CD4-positive, CD25-positive, alpha-beta regulatory T cell (primary cell): ENCODE data around the gene RICTOR. TPM values are rescaled to one million over a fixed set of nuclear protein-coding genes. Genes with fewer than 3 reads are reported as not detected.

ENCODE experiments used
- ATAC-seq, 2 donors: fragments of 150-1000 bp; cut with Tn5 transposase; one replicate each; pipeline ENCODE4 v1.10.0; 2021; ENCODE audit warnings: low read depth in 2 of 2, moderate number of reproducible peaks in 2 of 2, moderate library complexity in 1 of 2
- DNase-seq, 3 donors: peaks; one replicate each; pipeline versions ENCODE4 v3.0.0 to v3.0.0-alpha.2; 2012 to 2022; ENCODE audit warnings: mixed read lengths in 1 of 3
- H3K27ac ChIP-seq: one replicate; pipeline ENCODE4 v1.7.0; 2013; ENCODE audit warnings: mild to moderate bottlenecking, low read length; ENCODE audit not compliant: insufficient read depth, poor library complexity, severe bottlenecking
- H3K27me3 ChIP-seq: one replicate; pipeline ENCODE4 v1.7.0; 2013; ENCODE audit warnings: low read length; ENCODE audit not compliant: control insufficient read depth, insufficient read depth
- H3K36me3 ChIP-seq: one replicate; pipeline ENCODE4 v1.7.0; 2013; ENCODE audit warnings: mild to moderate bottlenecking, low read length, moderate library complexity; ENCODE audit not compliant: control insufficient read depth, insufficient read depth
- H3K4me1 ChIP-seq: 2 replicates; pipeline ENCODE4 v1.7.0; 2013; ENCODE audit warnings: mild to moderate bottlenecking, low read length; ENCODE audit not compliant: insufficient read depth, control insufficient read depth, poor library complexity, severe bottlenecking
- H3K4me3 ChIP-seq: one replicate; pipeline ENCODE4 v1.7.0; 2013; ENCODE audit warnings: low read depth, mild to moderate bottlenecking, low read length, moderate library complexity
- H3K9me3 ChIP-seq, 2 experiments: 1 replicate in 1 of 2; 2 replicates in 1 of 2; pipeline ENCODE4 v1.7.0; 2013; ENCODE audit warnings: low read length in 2 of 2, mild to moderate bottlenecking in 1 of 2, moderate library complexity in 1 of 2; ENCODE audit not compliant: control insufficient read depth in 2 of 2
- H3K27ac Mint-ChIP-seq, 3 donors: one replicate each; pipeline ENCODE4 v1.8.0; 2020 to 2022; ENCODE audit warnings: mild to moderate bottlenecking in 3 of 3, mixed read lengths in 3 of 3, moderate library complexity in 2 of 3
- H3K27me3 Mint-ChIP-seq: one replicate; pipeline ENCODE4 v1.8.0; 2022; ENCODE audit warnings: mild to moderate bottlenecking, mixed read lengths
- H3K36me3 Mint-ChIP-seq: one replicate; pipeline ENCODE4 v1.8.0; 2020; ENCODE audit warnings: mixed read lengths
- H3K4me1 Mint-ChIP-seq, 4 donors: one replicate each; pipeline ENCODE4 v1.8.0; 2020 to 2022; ENCODE audit warnings: mixed read lengths in 4 of 4, mild to moderate bottlenecking in 1 of 4
- H3K4me3 Mint-ChIP-seq, 4 donors: one replicate each; pipeline ENCODE4 v1.8.0; 2020 to 2022; ENCODE audit warnings: mild to moderate bottlenecking in 4 of 4, mixed read lengths in 4 of 4, moderate library complexity in 3 of 4
- H3K9me3 Mint-ChIP-seq, 7 donors: one replicate each; pipeline ENCODE4 v1.8.0; 2020 to 2022; ENCODE audit warnings: mixed read lengths in 7 of 7, mild to moderate bottlenecking in 3 of 7, moderate library complexity in 2 of 7
- polyA plus RNA-seq, 4 donors: library from polyadenylated mRNA; unstranded; fragments of 300-500 nt; fragmentation: Illumina TruSeq; gene quantifications; one replicate each; pipeline ENCODE4 v1.2.3, GENCODE V29; 2021
- total RNA-seq: library from RNA; stranded (reverse); gene quantifications from one replicate; pipeline ENCODE4 v1.2.3, GENCODE V29; 2022

The RICTOR gene
- total and polyA plus RNA-seq, 5 donors from 2014 or later, result 11.3 to 84.0 (median 15.2) TPM

- peaks cover 3 to 5% of the 10 kb centered on the region in 2 experiments for H3K9me3 ChIP-seq
- Mint-ChIP-seq H3K27ac (no peak overlapping the region), H3K27me3 (peaks cover 48% of the 10 kb centered on the region)
These were observed 18.6 kb upstream of the RICTOR start for GRCh38 chr5:39092581-39093351.

GRCh38 chr5:39091940-39092580, 17.9 kb upstream of the RICTOR start:
- Histone ChIP-seq H3K9me3 (peaks cover 3 to 5% of the 10 kb centered on the region in 2 experiments), H3K27ac (no peak overlapping the region), H3K27me3 (peaks cover 26% of the 10 kb centered on the region), H3K4me3 (no peak overlapping the region), H3K36me3 (no peaks in the 10 kb centered on the region), H3K4me1 (no peaks in the 10 kb centered on the region)
- H3K4me1 Mint-ChIP-seq, result peaks cover 0 to 2% (median 0%) of the 10 kb centered on the region in 4 donors
- ATAC-seq, result no peak
- DNase-seq, result no peak
- H3K4me3 Mint-ChIP-seq, result no peak overlapping the region
- H3K36me3 Mint-ChIP-seq, result no peaks in the 10 kb centered on the region
- peaks cover 0 to 8% (median 1%) of the 10 kb centered on the region in 7 donors for H3K9me3 Mint-ChIP-seq
- H3K27ac Mint-ChIP-seq, result no peak overlapping the region
- peaks cover 55% of the 10 kb centered on the region for H3K27me3 Mint-ChIP-seq

More at GRCh38 chr5:39092581-39093351, 18.6 kb upstream of the RICTOR start:
- ATAC-seq (no peak), DNase-seq (no peak)
- no peak overlapping the region for H3K27ac ChIP-seq
- no peaks in the 10 kb centered on the region for H3K4me1 ChIP-seq
- Mint-ChIP-seq H3K36me3 (no peaks in the 10 kb centered on the region), H3K4me3 (no peak overlapping the region), H3K9me3 (peaks cover 0 to 8% (median 1%) of the 10 kb centered on the region in 7 donors), H3K4me1 (peaks cover 0 to 2% (median 0%) of the 10 kb centered on the region in 4 donors)
- no peaks in the 10 kb centered on the region for H3K36me3 ChIP-seq
- H3K4me3 ChIP-seq, result no peak overlapping the region
- H3K27me3 ChIP-seq, result peaks cover 24% of the 10 kb centered on the region

- peaks cover 35% of the 10 kb centered on the region for H3K27me3 ChIP-seq
- Mint-ChIP-seq H3K27me3 (peaks cover 71% of the 10 kb centered on the region), H3K4me1 (peaks cover 0 to 9% (median 2%) of the 10 kb centered on the region in 4 donors), H3K36me3 (no peaks in the 10 kb centered on the region), H3K27ac (no peak overlapping the region), H3K9me3 (peaks cover 0 to 9% (median 3%) of the 10 kb centered on the region in 7 donors), H3K4me3 (no peak overlapping the region)
- ATAC-seq, result no peak
- H3K4me3 ChIP-seq, result no peak overlapping the region
- no peaks in the 10 kb centered on the region for H3K4me1 ChIP-seq
- H3K9me3 ChIP-seq, result peaks cover 0 to 1% of the 10 kb centered on the region in 2 experiments
- no peak for DNase-seq
- H3K36me3 ChIP-seq, result no peaks in the 10 kb centered on the region
- H3K27ac ChIP-seq, result no peak overlapping the region
These were observed 9.8 kb upstream of the RICTOR start for GRCh38 chr5:39083968-39084367.

GRCh38 chr5:39082995-39083394, 8.8 kb upstream of the RICTOR start:
- H3K9me3 ChIP-seq, result no peaks in the 10 kb centered on the region
- no peak overlapping the region for H3K27ac ChIP-seq
- H3K36me3 Mint-ChIP-seq, result no peaks in the 10 kb centered on the region
- H3K36me3 ChIP-seq, result no peaks in the 10 kb centered on the region
- H3K4me1 Mint-ChIP-seq, result peaks cover 0 to 9% (median 2%) of the 10 kb centered on the region in 4 donors
- no peak overlapping the region for H3K27ac Mint-ChIP-seq
- peaks cover 0 to 9% (median 3%) of the 10 kb centered on the region in 7 donors for H3K9me3 Mint-ChIP-seq
- H3K4me1 ChIP-seq, result no peaks in the 10 kb centered on the region
- ATAC-seq (no peak), DNase-seq (no peak)
- H3K4me3 Mint-ChIP-seq, result no peak overlapping the region
- H3K4me3 ChIP-seq, result no peak overlapping the region
- peaks cover 72% of the 10 kb centered on the region for H3K27me3 Mint-ChIP-seq
- peaks cover 39% of the 10 kb centered on the region for H3K27me3 ChIP-seq

- peak; percentile 39 to 40 for ATAC-seq
- peaks cover 6 to 15% (median 14%) of the 10 kb centered on the region in 4 donors for H3K4me1 Mint-ChIP-seq
- peaks cover 8% of the 10 kb centered on the region for H3K4me1 ChIP-seq
These were observed 6.5 kb upstream of the RICTOR start for GRCh38 chr5:39080597-39081204.

GRCh38 chr5:39080168-39080567, 6.0 kb upstream of the RICTOR start:
- Histone ChIP-seq H3K27me3 (peaks cover 50% of the 10 kb centered on the region), H3K9me3 (no peaks in the 10 kb centered on the region), H3K27ac (no peak overlapping the region), H3K36me3 (no peaks in the 10 kb centered on the region), H3K4me1 (peaks cover 12% of the 10 kb centered on the region), H3K4me3 (no peak overlapping the region)
- DNase-seq (no peak), ATAC-seq (no peak)
- no peak overlapping the region for H3K27ac Mint-ChIP-seq
- no peaks in the 10 kb centered on the region for H3K36me3 Mint-ChIP-seq
- H3K4me1 Mint-ChIP-seq, result peaks cover 9 to 19% (median 16%) of the 10 kb centered on the region in 4 donors
- H3K9me3 Mint-ChIP-seq, result peaks cover 0 to 9% (median 2%) of the 10 kb centered on the region in 7 donors
- peaks cover 74% of the 10 kb centered on the region for H3K27me3 Mint-ChIP-seq
- no peak overlapping the region for H3K4me3 Mint-ChIP-seq

More at GRCh38 chr5:39080597-39081204, 6.5 kb upstream of the RICTOR start:
- Mint-ChIP-seq H3K27me3 (peaks cover 74% of the 10 kb centered on the region), H3K9me3 (peaks cover 0 to 9% (median 3%) of the 10 kb centered on the region in 7 donors), H3K27ac (no peak overlapping the region), H3K4me3 (no peak overlapping the region), H3K36me3 (no peaks in the 10 kb centered on the region)
- DNase-seq, result peak in 1 of 3 donors; percentile 68
- no peak overlapping the region for H3K4me3 ChIP-seq
- H3K36me3 ChIP-seq, result no peaks in the 10 kb centered on the region
- no peak overlapping the region for H3K27ac ChIP-seq
- peaks cover 50% of the 10 kb centered on the region for H3K27me3 ChIP-seq
- H3K9me3 ChIP-seq, result no peaks in the 10 kb centered on the region

- Mint-ChIP-seq H3K27ac (no peak overlapping the region), H3K36me3 (no peaks in the 10 kb centered on the region), H3K27me3 (peaks cover 74% of the 10 kb centered on the region), H3K4me3 (no peak overlapping the region), H3K9me3 (peaks cover 0 to 9% (median 2%) of the 10 kb centered on the region in 7 donors), H3K4me1 (peaks cover 10 to 20% (median 16%) of the 10 kb centered on the region in 4 donors)
- Histone ChIP-seq H3K27ac (no peak overlapping the region), H3K4me1 (peaks cover 16% of the 10 kb centered on the region), H3K36me3 (no peaks in the 10 kb centered on the region), H3K27me3 (peaks cover 50% of the 10 kb centered on the region), H3K9me3 (no peaks in the 10 kb centered on the region), H3K4me3 (no peak overlapping the region)
- DNase-seq (no peak), ATAC-seq (no peak)
These were observed 4.9 kb upstream of the RICTOR start for GRCh38 chr5:39079147-39079546.
